Measurements from ENCODE around the gene EIF4G2.
"Not testable (repeated sequence)": the region's sequence is repeated elsewhere in the genome, so short reads cannot be mapped to it uniquely, and the experiment has no call there.

GRCh38 chr11:10822491-10822890, 13.8 kb upstream of the EIF4G2 start:
- TF ChIP-seq ZNF274 (IDR thresholded peaks at IDR 0.05; ENCODE audit: low read depth, low read length); YY1 (IDR thresholded peaks at IDR 0.05; ENCODE audit: insufficient read depth, insufficient read length); SUZ12 (IDR thresholded peaks at IDR 0.05; ENCODE audit: extremely low read depth, insufficient read depth, insufficient read length): not testable (repeated sequence)
